ENCODE measurements around the gene LYSMD2.

GRCh38 chr15:51780636-51781035 is 43.2 kb upstream of the LYSMD2 start:
- TF ChIP-seq, protein P1, sequence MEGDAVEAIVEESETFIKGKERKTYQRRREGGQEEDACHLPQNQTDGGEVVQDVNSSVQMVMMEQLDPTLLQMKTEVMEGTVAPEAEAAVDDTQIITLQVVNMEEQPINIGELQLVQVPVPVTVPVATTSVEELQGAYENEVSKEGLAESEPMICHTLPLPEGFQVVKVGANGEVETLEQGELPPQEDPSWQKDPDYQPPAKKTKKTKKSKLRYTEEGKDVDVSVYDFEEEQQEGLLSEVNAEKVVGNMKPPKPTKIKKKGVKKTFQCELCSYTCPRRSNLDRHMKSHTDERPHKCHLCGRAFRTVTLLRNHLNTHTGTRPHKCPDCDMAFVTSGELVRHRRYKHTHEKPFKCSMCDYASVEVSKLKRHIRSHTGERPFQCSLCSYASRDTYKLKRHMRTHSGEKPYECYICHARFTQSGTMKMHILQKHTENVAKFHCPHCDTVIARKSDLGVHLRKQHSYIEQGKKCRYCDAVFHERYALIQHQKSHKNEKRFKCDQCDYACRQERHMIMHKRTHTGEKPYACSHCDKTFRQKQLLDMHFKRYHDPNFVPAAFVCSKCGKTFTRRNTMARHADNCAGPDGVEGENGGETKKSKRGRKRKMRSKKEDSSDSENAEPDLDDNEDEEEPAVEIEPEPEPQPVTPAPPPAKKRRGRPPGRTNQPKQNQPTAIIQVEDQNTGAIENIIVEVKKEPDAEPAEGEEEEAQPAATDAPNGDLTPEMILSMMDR (IDR thresholded peaks at IDR 0.05): no peak
- TF ChIP-seq POLR2A (IDR thresholded peaks at IDR 0.05; ENCODE audit: low read depth) (no peak), EP300 (IDR thresholded peaks at IDR 0.05) (no peak), POLR2AphosphoS5 (IDR thresholded peaks at IDR 0.05) (no peak)
